Activated CD4-positive, CD25-positive, alpha-beta regulatory T cell treated with anti-CD3 and anti-CD28 coated beads, Interleukin-2, amount 50 U/mL, for 24 hours (primary cell): ENCODE results near the gene PEX11A.

Experiments
- ATAC-seq, 2 donors: fragments of 150-1000 bp; cut with Tn5 transposase; one replicate each; pipeline ENCODE4 v1.10.0; 2021; ENCODE audit warnings: mild to moderate bottlenecking in 1 of 2, moderate library complexity in 1 of 2

Gene PEX11A

DNA sequence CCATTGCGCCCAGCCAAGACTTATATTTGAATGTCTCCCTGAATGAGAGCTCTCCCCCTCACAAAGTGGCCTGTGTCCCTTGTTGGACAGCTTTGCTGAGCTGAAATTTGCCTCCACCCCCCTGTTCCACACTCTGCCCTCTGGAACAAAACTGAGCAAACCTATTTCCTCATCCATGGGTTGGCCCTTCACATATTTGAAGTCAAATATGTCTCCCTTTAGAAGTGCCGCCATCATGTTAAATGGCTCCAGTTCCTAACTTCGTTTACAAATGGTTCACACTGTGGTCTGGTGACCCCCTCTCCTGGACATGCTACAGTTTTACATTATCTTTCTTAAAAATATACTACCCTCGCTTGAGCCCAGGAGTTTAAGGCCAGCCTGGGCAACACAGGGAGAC lies 16.0 kb downstream of the PEX11A start:
- ATAC-seq, result no peak

DNA sequence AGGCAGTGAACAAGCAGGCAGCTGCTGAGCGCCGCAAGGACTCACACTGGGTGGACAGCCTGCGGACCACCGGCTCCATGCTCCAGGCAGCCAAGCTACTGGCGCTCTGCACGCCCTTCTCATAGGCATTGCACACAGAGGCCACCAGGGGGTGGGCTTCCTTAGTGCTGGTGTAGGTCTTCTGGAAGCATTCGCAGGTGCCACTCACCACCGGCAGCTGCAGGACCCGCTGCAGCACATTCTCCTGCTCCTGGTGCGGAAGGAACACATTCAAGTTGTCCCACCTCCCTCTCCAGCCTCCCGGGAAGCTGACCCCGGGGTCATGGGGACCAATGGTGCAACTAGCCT lies 17.4 kb downstream of the PEX11A start:
- ATAC-seq, result no peak

DNA sequence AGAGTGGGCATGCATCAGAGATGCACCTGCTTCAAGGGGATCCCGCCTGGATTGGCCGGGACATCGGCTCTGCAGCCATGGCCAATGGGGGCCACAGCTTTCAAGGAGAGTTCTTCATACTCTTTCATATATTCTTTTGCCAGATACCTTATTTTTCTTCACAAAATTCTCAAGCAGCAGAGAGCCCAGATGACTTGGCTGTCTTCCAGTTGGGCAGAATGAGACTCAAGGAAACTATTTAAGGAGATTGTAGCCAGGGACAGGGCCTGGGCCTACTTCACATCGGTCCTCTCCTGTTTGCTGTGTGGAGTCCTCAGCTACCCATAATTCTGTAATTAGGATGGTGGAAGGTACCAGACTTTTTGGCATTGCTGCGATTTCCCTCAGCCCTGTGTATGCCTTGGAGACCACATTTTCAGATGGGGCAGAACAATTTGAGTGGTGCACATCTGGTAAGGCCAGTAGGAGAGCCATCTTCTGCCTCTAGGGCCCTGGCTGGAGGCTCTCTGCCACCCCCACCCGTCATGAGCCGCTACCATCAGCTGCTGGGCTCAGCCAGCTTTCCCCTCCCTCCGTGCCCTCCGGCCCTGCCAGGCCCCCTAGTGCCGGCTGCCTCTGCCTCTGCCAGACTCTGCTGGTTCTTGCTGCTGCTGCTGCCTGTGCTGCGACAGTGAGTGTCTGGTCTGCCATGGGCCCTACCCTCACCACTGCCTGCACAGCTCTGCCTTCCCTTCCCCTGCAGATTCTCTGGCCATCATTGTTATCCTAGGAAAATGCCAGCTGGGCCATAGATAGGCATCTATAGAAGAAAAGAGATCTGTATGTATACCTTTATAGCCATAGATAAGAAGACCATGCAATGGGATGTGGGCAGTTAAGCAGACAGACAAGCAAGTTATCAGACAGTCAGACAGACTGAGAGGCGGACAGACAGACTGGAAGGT lies 18.1 kb downstream of the PEX11A start:
- no peak for ATAC-seq

DNA sequence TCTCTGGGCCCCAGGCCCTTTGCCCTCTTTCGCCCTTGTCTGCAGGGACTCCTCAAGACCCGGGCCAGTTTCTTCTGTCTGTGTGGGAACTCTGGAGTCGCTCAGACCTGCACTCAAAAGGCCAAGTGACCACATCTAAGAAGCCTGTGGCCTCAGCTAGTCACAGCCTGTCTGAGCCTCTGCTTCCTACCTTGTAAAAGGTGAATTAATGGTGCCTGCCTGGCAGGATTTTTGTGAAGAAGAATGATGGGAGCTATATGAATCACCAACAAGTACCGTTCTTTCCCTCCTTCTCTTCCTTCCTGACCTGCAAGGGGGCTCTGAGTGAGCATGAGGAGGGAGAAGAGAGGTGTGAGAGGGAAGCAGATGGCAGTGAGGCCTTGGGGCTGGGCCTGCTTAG lies 18.9 kb downstream of the PEX11A start:
- ATAC-seq, result no peak

DNA sequence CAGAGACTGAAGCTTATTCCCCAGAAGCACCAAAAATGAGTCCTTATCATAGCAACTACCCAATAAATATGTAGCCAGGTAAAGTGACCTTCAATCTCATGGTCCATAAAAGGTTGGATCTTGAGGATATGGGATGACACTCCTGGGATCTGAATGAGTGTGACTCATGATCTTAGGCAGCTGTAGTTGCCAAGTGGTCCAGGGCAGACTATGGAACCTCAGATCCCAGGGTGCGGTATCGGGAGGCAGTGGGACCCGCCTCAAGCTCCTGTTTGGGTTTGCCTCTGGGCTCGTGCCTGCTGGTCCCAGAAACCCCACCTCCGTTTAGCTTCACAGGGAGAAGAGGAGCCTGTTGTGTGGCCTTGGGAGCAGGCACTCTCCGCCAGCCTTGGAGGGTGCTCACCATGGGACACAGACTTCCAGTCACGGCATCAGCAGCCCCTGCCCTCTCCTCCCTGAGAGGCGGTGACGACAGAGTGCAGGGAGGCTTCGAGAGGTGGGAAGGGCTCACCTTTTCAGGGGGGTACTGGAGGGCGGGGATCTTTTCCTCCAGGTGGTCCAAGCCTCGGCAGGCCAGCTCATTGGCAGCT lies 19.5 kb downstream of the PEX11A start:
- ATAC-seq, result no peak

DNA sequence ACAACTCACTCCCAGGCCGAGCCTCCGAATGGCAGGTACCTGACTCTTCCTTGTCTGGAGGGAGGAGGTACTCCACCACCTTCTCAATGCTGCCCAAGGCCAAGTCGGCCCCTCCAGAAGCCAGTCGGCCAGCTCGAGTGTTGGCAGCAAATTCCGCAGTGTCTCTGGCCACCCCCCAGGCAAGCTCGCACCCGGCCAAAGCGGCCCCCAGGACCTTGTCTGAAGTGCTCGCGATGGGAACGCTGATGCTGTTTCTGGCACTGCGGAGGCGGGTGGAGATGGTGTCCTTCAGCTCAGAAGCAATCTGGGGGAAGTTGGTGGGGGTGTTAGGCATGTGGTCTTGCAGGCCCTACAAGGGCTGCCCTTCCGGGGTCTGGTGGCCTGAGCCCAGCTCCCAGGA lies 20.6 kb downstream of the PEX11A start:
- no peak for ATAC-seq

DNA sequence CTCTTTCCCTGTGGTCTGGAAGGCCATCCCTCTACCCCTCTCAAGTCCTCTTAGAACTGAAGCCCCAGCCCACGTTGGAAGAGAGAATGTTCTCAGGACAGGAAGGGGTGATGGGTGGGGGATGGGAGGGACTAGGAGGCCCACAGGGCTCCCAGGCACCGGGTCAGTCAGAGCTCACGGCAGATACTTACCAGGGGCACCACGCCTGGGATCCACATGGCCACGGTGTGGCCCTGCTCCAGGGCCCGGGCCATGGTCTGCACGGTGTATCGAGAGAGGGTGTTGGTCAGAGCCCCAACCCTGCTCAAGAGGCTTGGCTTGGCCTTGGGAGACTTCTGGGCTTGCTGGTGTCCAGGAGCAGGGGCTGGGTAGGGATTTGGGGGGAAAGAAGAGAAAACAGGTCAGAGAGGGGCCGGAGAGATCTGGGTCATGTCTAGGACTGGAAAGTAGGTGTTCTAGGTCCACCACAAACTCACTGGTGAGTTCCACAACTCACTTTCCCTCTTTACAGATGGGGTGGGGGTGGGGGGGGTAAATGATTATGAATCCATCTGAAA lies 21.2 kb downstream of the PEX11A start:
- ATAC-seq, result no peak

DNA sequence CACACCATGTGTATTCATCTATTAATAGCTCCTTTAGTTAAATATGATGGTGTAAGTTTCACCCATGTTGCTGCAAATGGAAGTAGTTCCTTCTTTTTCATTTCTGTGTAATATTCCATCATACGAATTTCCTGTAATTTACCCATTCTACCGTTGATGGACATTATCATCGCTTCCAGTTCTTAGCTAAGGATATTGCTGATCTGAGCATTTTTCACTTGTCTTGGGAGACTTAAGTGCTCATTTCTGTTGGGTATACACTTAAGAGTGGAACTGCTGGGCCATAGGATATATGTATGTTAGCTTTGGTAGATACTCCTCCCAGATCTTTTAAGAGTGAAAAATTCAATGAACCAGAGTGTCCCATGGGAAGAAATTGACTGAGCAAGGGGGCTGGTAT lies 22.4 kb downstream of the PEX11A start:
- ATAC-seq, result no peak

DNA sequence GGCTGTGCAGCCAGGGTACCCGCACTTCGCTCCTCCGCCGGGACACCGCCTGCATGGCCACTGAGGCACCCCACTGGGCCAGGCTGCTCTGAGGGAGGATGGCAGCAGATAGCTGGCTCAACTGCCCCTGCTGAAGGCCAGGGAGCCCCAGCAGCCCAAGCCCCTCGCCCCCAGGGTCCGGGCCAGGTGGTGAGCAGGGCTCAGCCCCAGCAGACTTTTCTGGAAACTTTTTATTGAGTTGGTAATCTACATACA lies 22.9 kb downstream of the PEX11A start:
- ATAC-seq, result no peak

DNA sequence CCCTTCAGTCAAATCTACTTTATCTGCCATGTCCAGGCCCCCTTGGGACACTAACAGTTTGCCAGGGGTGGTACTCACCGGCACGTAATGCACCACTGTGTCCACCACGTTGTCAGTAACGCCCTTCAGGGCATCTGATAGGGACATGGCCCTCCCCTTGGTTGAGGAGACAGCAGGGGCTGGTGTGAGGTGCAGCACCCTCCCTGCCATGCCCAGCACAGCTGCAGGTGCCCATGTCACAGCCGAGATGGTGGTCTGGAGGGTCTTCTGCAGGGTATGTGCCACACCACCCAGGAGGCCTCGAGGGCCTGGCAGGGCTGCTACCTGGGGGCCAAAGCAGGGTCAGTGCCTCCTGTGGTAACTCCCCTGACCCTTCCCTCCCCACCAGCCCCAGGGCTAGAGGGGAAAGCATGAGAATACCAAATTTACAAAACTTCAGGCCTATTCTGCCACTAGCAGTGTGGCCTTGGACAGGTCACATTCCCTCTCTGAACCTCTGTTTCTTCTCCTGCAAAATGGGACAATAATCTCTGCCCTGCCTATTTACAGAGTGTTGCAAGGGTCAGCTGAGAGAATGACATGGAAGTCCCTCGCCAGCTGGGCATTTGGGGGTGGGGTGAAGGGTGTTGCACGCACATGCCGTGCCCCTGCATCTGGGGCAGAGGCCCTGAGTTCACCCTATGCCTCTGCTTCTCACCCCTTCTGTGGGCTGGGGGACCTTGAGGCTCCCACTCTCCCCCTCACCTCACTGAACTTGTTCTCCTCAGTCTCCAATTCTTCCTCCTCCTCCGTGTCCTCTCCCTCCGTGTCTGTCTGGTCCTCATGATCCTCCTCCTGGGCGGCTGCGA lies 23.5 kb downstream of the PEX11A start:
- no peak for ATAC-seq

DNA sequence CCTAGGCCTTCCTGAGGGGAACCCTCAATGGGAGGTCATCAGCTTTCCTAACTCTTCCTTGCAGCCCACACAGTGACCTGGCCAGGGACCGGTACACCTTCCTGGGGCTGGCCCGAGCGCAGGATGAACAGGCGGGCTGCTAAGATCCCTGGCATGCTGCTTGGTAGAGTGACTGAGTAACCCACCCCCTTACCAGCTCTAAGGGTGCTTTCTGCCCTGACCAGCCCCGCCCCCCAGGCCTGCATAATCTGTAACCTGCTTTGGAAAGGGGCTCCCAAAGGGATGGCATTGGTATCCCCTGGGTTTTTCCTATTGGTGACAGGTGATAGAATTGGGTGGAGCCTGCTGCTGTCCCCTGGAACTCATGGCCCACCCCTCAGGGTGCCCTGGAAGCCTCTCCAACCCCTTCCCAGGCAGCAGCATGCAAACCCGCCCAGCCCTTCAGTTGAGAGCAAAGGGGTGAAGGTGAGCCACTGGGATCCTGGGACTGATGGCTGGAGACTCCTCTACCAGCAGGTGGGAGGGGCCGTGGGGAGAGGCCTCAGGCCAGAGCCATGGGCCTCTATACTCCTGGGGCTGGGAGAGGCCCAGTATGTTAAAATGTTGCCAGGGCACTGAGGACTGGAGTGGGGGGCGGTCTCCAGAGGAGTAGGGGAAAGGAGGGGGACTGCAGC lies 24.2 kb downstream of the PEX11A start:
- no peak for ATAC-seq

DNA sequence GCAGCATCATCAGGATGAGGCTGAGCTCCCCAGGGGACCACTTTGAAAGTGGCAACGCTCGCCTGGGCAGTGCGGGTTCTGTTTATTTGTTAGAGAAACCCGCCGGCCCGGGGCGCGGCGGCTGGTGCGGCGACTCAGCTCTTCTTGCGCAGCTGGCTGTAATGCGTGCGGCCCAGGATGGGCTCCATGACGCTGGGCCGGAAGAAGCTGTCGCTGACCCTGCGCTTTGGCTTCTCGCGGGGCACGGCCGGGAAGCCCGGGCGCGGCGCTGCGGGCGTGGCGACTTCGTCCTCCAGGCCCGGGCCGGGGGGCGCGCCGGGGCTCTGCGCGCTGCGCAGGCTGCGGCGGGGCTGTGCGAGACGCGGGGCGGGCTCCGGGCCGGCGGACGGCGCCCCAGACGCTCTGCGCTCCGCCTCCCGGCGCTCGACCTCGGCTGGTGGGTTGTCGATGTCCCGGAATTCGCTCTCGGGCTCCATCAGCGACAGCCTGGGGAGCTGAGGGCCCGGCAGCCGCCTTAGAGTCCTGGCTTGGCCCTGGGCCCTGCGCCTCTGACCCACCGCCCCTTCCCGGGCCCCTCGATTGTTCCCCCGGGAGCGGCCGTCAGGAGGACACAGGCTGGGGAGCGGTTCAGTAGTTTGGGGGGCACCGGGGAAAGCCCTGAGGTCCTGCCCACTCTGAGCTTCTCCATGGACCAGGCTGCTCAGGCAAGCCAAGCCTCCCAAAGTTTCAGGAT lies 24.9 kb downstream of the PEX11A start:
- ATAC-seq, result peak in 1 of 2 donors; percentile 27

DNA sequence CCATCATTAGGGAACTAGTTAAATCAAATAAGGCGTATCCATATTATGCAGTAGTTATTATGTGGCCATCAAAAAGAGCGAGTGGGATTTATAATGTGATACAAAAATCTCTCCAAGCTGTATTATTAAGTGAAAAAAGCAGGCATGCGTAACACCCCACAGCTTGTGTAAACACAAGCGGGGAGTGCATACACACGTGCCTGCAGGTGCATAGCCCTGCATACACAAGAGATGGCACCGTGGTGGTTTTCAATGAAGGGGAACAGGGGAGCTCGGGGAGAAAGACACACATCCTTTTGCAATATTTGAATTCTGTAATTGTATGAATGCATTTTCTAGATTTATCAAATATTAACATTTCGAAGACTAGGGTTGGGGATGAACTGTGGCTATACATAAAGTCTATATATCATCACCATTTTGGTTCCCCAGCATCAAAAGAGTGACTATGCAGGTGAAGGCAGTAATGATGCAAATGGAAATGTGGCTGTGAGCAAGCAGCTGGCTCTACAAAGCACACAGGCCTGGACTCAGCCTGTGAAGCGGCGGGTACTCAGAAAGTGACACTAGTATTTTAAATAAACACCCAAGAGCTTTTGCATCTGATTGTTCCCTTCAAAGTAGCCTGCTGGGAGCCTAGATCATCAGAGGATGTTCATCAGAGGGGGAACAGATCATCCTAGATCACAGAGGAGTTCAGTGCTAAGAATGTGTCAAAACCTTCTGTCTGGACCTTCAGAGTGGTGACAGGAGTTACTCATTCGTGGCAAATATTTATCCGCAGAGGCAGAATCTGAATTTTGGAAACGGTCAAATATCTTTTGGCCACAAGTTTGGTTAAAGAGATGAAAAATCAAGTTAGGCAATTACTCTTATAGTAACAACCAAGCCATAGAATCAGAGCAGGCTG lies 25.9 kb downstream of the PEX11A start:
- ATAC-seq, result no peak

DNA sequence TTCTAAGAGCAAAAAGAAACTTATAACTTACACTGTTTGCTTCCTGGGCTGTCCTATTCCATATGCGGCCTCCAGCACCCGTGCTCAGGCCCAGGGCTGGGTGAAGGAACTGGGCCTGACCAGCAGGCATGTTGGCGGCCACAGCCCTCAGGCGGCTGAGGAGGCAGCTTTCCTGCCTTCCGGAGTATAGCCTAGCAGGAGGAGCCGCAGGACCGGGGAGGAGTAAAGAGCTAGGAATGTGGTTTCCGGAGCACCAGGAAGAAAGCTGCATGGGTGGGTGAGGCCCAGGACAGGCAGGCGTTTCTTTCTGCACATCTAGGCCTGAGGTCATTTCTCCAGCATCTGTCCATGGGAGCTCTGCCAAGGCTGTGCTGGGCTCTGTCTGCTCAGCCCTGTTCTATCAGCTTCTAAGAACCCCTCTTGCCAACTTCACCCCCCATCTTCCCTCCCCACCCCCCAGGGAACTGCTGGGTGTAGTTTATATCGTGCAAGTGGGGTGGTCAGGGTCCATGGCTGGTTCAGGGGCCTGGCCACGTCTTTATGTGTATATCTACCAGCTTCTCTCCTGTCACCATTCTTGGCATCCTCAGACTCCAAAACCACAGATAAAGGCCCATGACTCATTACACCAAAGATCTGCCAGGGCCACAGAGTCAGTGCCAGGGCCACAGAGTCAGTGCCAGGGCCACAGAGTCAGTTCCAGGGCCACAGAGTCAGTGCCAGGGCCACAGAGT lies 27.5 kb downstream of the PEX11A start:
- no peak for ATAC-seq

DNA sequence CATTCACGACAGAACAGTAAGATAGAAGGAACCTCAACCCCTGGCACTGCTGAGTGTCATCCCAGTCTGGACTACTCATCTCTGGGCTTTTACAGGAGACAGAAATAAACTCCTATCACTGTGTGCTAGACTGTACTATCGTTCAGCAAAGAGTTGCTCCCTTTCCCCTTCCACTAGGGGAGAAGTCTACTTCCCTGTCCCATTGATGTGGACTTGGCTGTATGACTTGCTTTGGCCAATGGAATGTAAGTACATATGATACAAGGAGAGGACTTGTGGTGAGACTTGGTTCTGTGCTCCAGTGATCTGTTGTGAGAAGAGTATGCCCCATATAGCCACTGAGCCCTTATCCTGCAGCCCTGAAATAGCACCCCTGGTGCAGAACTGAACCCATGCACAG lies 30.0 kb downstream of the PEX11A start:
- ATAC-seq, result no peak

DNA sequence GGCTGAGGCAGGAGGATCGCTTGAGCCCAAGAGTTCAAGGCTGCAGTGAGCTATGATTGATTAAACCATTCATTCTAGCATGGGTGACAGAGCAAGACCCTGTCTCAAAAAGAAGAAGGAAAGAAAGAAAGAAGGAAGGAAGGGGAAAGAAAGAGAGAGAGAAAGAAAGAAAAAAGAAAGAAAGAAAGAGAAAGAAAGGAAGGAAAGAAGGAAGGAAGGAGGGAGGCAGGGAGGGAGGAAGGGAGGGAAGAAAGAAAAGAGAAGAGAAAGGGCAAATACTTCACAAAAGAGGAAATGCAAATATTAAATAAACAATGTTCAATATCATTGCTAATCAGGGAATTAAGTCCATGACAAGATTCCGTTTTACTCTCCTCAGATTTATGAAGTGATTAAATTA lies 31.3 kb downstream of the PEX11A start:
- no peak for ATAC-seq

DNA sequence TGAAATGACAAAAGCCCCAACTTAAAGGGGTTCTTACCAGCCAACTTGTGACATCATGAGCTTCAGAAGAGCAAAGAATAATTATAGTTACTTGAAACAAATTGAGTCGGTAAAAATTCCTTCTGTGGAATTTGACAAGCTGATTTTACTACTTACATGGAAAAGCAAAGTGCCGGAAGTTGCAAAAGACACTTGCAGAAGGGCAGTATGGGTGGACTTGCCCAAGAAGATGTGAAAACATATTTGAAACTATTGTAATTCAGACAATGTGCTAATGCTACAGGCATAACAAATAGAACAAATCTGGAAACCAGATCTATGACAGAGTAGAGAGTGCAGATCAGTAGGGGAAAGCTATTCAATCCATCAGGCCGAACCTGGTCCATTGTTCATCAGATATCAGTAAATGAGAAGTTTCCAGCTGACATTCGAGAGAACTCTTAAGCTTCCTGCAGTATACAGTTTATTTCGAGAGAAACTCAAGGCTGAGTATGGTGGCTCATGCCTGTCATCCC lies 32.8 kb downstream of the PEX11A start:
- ATAC-seq, result no peak

DNA sequence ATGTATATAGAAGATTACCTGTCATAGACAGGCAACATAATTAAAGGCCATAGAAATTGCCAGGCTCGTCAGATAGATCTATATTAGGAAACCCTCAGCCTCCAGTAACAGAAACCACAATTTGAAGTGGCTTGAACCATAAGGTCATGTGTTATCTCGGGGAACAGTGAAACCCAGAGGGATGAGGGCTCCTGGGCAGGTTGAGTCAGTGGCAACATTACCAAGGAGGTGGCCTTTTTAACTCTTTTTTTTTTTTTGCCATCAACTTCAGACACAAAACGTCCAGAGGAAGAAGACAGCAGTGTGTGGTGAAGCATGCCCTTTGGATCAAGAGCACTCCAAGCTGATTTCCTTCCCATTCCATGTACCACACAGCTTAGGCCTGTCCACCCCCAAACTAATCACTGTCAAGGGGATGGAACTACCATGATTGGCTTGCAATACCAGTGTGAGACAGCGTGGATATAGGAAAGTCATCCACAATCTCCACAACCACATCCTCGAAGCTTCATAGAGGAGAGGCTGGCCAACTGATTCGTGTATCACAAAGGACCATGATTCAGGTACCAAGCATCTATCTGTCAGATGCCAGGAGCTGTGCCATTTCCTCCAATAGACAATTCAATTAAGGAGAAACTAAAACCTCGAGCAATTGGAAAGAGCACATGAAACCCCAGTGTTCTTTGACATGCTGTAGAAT lies 34.3 kb downstream of the PEX11A start:
- no peak for ATAC-seq
